GM12878 (cell line): Measurements from ENCODE around the gene CXXC5. TPM values are rescaled to one million over a fixed set of nuclear protein-coding genes. Genes with fewer than 3 reads are reported as not detected.

Experiments
- ATAC-seq: fragments of 200-7000 bp; cut with Tn5 transposase; 3 replicates; pipeline ENCODE4 v1.9.1; 2020; ENCODE audit warnings: mild to moderate bottlenecking, moderate library complexity
- BruUV-seq: library from RNA; stranded (reverse); fragments of 400-500 nt; replicated peaks from 2 replicates; lab custom pipeline; 2021; lab: Mats Ljungman, UMichigan
- CTCF ChIA-PET: fragments of 300-600 bp; sonication (Branson Sonifier 250); formaldehyde crosslinking; extraction: SDS; loops from one replicate; lab custom pipeline; 2021; ENCODE audit warnings: inconsistent platforms; lab: Yijun Ruan, JAX
- POLR2A ChIA-PET: fragments of 350-600 bp; formaldehyde crosslinking; extraction: SDS; loops from one replicate; lab custom pipeline; 2021; ENCODE audit warnings: inconsistent platforms; lab: Charles Lee
- RAD21 ChIA-PET: fragments of 300-600 bp; sonication (Branson Sonifier 250); formaldehyde crosslinking; loops from one replicate; lab custom pipeline; 2023; ENCODE audit warnings: antibody characterized with exemption; ENCODE audit not compliant: unreplicated experiment; lab: Charles Lee
- SMC1A ChIA-PET: fragments of 300-600 bp; sonication (Branson Sonifier 250); formaldehyde crosslinking; loops from one replicate; lab custom pipeline; 2023; ENCODE audit not compliant: unreplicated experiment, uncharacterized antibody; lab: Charles Lee
- DNase-seq: peaks from one replicate; pipeline ENCODE4 v3.0.0-alpha.2; 2011; ENCODE audit warnings: low read depth, low spot score
- FAIRE-seq: peaks from 3 replicates; lab custom pipeline; 2011; peaks lifted over from hg19 to GRCh38; lab: Jason Lieb, UNC
- H2AFZ ChIP-seq: 2 replicates; pipeline ENCODE4 v1.6.0; 2011; ENCODE audit warnings: low read depth, low read length, control low read depth; ENCODE audit not compliant: control insufficient read depth
- H3K27ac ChIP-seq: 2 replicates; pipeline ENCODE4 v1.5.1; 2011; ENCODE audit warnings: control low read depth; ENCODE audit not compliant: control insufficient read depth, insufficient read depth
- H3K27me3 ChIP-seq, 2 experiments: replicated peaks in 1 of 2; 2 replicates each; pipeline versions ENCODE4 v1.6.0 to v1.6.1; 2011; ENCODE audit warnings: low read length in 1 of 2; ENCODE audit not compliant: control insufficient read depth in 2 of 2, insufficient read depth in 2 of 2
- H3K36me3 ChIP-seq, 2 experiments: 2 replicates each; pipeline ENCODE4 v1.5.1; 2011; ENCODE audit warnings: low read length in 1 of 2; ENCODE audit not compliant: control insufficient read depth in 2 of 2, insufficient read depth in 2 of 2
- H3K4me1 ChIP-seq: 2 replicates; pipeline ENCODE4 v1.6.1; 2011; ENCODE audit warnings: mild to moderate bottlenecking, low read length, moderate library complexity, mixed read lengths; ENCODE audit not compliant: control insufficient read depth, insufficient read depth
- H3K4me2 ChIP-seq: 2 replicates; pipeline ENCODE4 v1.6.0; 2011; ENCODE audit warnings: control low read depth; ENCODE audit not compliant: control insufficient read depth, insufficient read depth
- H3K4me3 ChIP-seq: fragments of 200-600 bp; sonication (generic); 2 replicates; pipeline ENCODE4 v1.5.1; 2016
- H3K79me2 ChIP-seq: 2 replicates; pipeline ENCODE4 v1.6.0; 2011; ENCODE audit warnings: low read length; ENCODE audit not compliant: control insufficient read depth, insufficient read depth
- H3K9ac ChIP-seq: 2 replicates; pipeline ENCODE4 v1.8.0; 2011; ENCODE audit warnings: low read length, control low read depth, mixed read lengths; ENCODE audit not compliant: control insufficient read depth, insufficient read depth
- H3K9me3 ChIP-seq: replicated peaks from 3 replicates; pipeline ENCODE4 v1.5.1; 2011; ENCODE audit warnings: mild to moderate bottlenecking, low read length; ENCODE audit not compliant: control insufficient read depth, insufficient read depth
- H4K20me1 ChIP-seq: 2 replicates; pipeline ENCODE4 v1.6.0; 2011; ENCODE audit not compliant: control insufficient read depth, insufficient read depth
- CREB1 ChIP-seq: IDR thresholded peaks from 2 replicates; pipeline ENCODE4 v1.6.1; 2012; ENCODE audit warnings: low read depth, mild to moderate bottlenecking, inconsistent platforms
- ETV6 ChIP-seq, 2 experiments: fragments of 450-650 bp in 1 of 2; IDR thresholded peaks in 1 of 2; conservative IDR thresholded peaks in 1 of 2; 2 replicates each; pipeline ENCODE4 v1.6.1; 2014; ENCODE audit warnings: antibody characterized with exemption in 1 of 2, borderline replicate concordance in 1 of 2, low read depth in 1 of 2, mild to moderate bottlenecking in 1 of 2, moderate library complexity in 1 of 2
- EZH2 ChIP-seq: IDR thresholded peaks from 2 replicates; pipeline ENCODE4 v1.6.1; 2012; ENCODE audit warnings: low read depth, mild to moderate bottlenecking, control low read depth, inconsistent platforms, low read length, borderline replicate concordance; ENCODE audit not compliant: control insufficient read depth
- HCFC1 ChIP-seq: fragments of 150-350 bp; IDR thresholded peaks from 2 replicates; pipeline ENCODE4 v1.6.1; 2014; ENCODE audit warnings: low read length
- JUNB ChIP-seq: IDR thresholded peaks from 2 replicates; pipeline ENCODE4 v1.6.1; 2016; ENCODE audit warnings: antibody characterized with exemption, mild to moderate bottlenecking
- KAT2A ChIP-seq: conservative IDR thresholded peaks from 2 replicates; pipeline ENCODE4 v1.6.1; 2011; ENCODE audit warnings: low read depth, low read length; ENCODE audit not compliant: control insufficient read depth
- MEF2A ChIP-seq: IDR thresholded peaks from 2 replicates; pipeline ENCODE4 v1.6.1; 2011; ENCODE audit warnings: low read depth, mild to moderate bottlenecking, low read length, moderate library complexity; ENCODE audit not compliant: insufficient read depth
- MYB ChIP-seq: fragments of 150-350 bp; IDR thresholded peaks from 2 replicates; pipeline ENCODE4 v1.6.1; 2014; ENCODE audit warnings: mild to moderate bottlenecking, low read depth, low read length, borderline replicate concordance
- MYC ChIP-seq: IDR thresholded peaks from 2 replicates; pipeline ENCODE4 v1.6.1; 2011; ENCODE audit warnings: mild to moderate bottlenecking, low read length, moderate library complexity, inconsistent platforms; ENCODE audit not compliant: insufficient read depth, insufficient replicate concordance, insufficient read length, severe bottlenecking
- NR2C1 ChIP-seq: fragments of 450-650 bp; IDR thresholded peaks from 2 replicates; pipeline ENCODE4 v1.6.1; 2017; ENCODE audit warnings: antibody characterized with exemption, mild to moderate bottlenecking, moderate library complexity
- NR2C2 ChIP-seq: IDR thresholded peaks from 2 replicates; pipeline ENCODE4 v1.6.1; 2011; ENCODE audit warnings: borderline replicate concordance, low read depth; ENCODE audit not compliant: control insufficient read depth, insufficient read length
- NRF1 ChIP-seq: conservative IDR thresholded peaks from 2 replicates; pipeline ENCODE4 v1.6.1; 2011; ENCODE audit warnings: mild to moderate bottlenecking, low read depth, low read length, improper control_type of control experiment
- RCOR1 ChIP-seq: conservative IDR thresholded peaks from 2 replicates; pipeline ENCODE4 v1.6.1; 2012; ENCODE audit warnings: low read depth, low read length, improper control_type of control experiment
- SREBF1 ChIP-seq: IDR thresholded peaks from 2 replicates; pipeline ENCODE4 v1.6.1; 2012; ENCODE audit warnings: mild to moderate bottlenecking, low read length
- STAT1 ChIP-seq: fragments of 450-650 bp; conservative IDR thresholded peaks from 2 replicates; pipeline ENCODE4 v1.6.1; 2014; ENCODE audit warnings: antibody characterized with exemption, mild to moderate bottlenecking
- TCF12 ChIP-seq: IDR thresholded peaks from 2 replicates; pipeline ENCODE4 v1.6.1; 2011; ENCODE audit warnings: low read depth, mild to moderate bottlenecking, low read length
- TCF7 ChIP-seq: IDR thresholded peaks from 2 replicates; pipeline ENCODE4 v1.6.1; 2014; ENCODE audit warnings: antibody characterized with exemption, borderline replicate concordance
- YY1 ChIP-seq: IDR thresholded peaks from 2 replicates; pipeline ENCODE4 v1.6.1; 2011; ENCODE audit warnings: low read depth, mild to moderate bottlenecking, low read length
- ZNF207 ChIP-seq: fragments of 450-650 bp; IDR thresholded peaks from 2 replicates; pipeline ENCODE4 v1.6.1; 2014; ENCODE audit warnings: antibody characterized with exemption, mild to moderate bottlenecking, borderline replicate concordance
- WGBS: methylation state at CpG from one replicate; pipeline ENCODE4 v1.1.6; 2016; ENCODE audit warnings: low lambda C conversion rate; ENCODE audit not compliant: insufficient replicate concordance, insufficient coverage; ENCODE audit errors: missing lambda C conversion rate; 5-methylcytosine and 5-hydroxymethylcytosine counted together
- in situ Hi-C: fragments of 300-500 bp; cut with MboI; formaldehyde crosslinking; loops from 9 replicates; pipeline ENCODE4 v1.14.3; 2018; ENCODE audit warnings: mixed read lengths
- intact Hi-C: fragments of 100-400 bp; cut with micrococcal nuclease; formaldehyde crosslinking; loops from one replicate; pipeline ENCODE4 v1.14.2; 2022; ENCODE audit not compliant: unreplicated experiment
- polyA plus RNA-seq, 11 experiments: library from polyadenylated mRNA; depleted of rRNA in 4 of 11; unstranded in 6 of 11; stranded (reverse) in 5 of 11; fragments of >200 nt; fragmentation: Nextera tagmentation in 4 of 11; fragmentation: Illumina TruSeq in 1 of 11; extraction: Ambion mirVana in 4 of 11; extraction: Trizol in 1 of 11; gene quantifications; 1 replicate in 1 of 11; 2 replicates in 10 of 11; pipeline versions ENCODE4 v1.2.1 to v1.2.3, GENCODE V29; 2011 to 2016; ENCODE audit warnings: inconsistent platforms in 2 of 11, missing spikeins in 2 of 11, low read depth in 1 of 11
- total RNA-seq, 4 experiments: library from RNA; depleted of rRNA in 3 of 4; stranded (reverse); fragments of >200 nt in 3 of 4; fragmentation: Illumina TruSeq in 1 of 4; extraction: Trizol in 1 of 4; gene quantifications; 2 replicates each; pipeline versions ENCODE4 v1.2.1 to v1.2.3, GENCODE V29; 2013 to 2021
- TF ChIP-seq, protein P1 (sequence below): IDR thresholded peaks from 2 replicates; pipeline ENCODE4 v1.6.1; 2012; ENCODE audit warnings: low read depth, low read length, improper control_type of control experiment

The CXXC5 gene
- total and polyA plus RNA-seq, 10 of the 15 experiments (the other 5 are each of a cell fraction or from before 2014, with no cell fraction given) = 1.8 to 90.8 (median 40.7) TPM

- TF ChIP-seq TCF12 = no peak
- TF ChIP-seq ZNF207 = no peak
- no peak for TF ChIP-seq RCOR1
- no peak for TF ChIP-seq MYB
- TF ChIP-seq JUNB = no peak
- TF ChIP-seq MEF2A = no peak
- TF ChIP-seq NR2C1 = no peak
- no peak for TF ChIP-seq NRF1
- TF ChIP-seq SREBF1 = no peak
- TF ChIP-seq CREB1 = no peak
- no peak for TF ChIP-seq HCFC1
- TF ChIP-seq STAT1 = no peak
- TF ChIP-seq KAT2A = no peak
- TF ChIP-seq, protein P1, sequence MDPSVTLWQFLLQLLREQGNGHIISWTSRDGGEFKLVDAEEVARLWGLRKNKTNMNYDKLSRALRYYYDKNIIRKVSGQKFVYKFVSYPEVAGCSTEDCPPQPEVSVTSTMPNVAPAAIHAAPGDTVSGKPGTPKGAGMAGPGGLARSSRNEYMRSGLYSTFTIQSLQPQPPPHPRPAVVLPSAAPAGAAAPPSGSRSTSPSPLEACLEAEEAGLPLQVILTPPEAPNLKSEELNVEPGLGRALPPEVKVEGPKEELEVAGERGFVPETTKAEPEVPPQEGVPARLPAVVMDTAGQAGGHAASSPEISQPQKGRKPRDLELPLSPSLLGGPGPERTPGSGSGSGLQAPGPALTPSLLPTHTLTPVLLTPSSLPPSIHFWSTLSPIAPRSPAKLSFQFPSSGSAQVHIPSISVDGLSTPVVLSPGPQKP = no peak
- no peak for TF ChIP-seq TCF7
- TF ChIP-seq NR2C2 = no peak
- TF ChIP-seq MYC = no peak
- TF ChIP-seq EZH2 = no peak
- no peak for TF ChIP-seq ETV6 (conservative IDR thresholded peaks at IDR 0.05 in 1 of 2, IDR thresholded peaks at IDR 0.05 in 1 of 2; ENCODE audit: borderline replicate concordance in 1 of 2, low read depth in 1 of 2)
- TF ChIP-seq YY1 = no peak
- TF ChIP-seq, all 136 proteins: peak for 0
- ChIA-PET POLR2A (no interaction called here), SMC1A (interaction anchor here (1.0 kb wide), 1 partner anchor 101 kb away, joined by 3 read pairs; no protein-coding TSS in a partner anchor), RAD21 (no interaction called here), CTCF (no interaction called here)
- no peaks in the 10 kb centered on the region for H3K36me3 ChIP-seq
- no peak for ATAC-seq
- in situ Hi-C loops = no loop called here
- H3K27me3 ChIP-seq = no peaks in the 10 kb centered on the region; a peak in 1 of 4 replicates
- no peak overlapping the region for H3K4me3 ChIP-seq
- no peaks in the 10 kb centered on the region for H3K79me2 ChIP-seq
- H4K20me1 ChIP-seq = no peaks in the 10 kb centered on the region
- no peak overlapping the region for H3K27ac ChIP-seq
- DNase-seq = no peak
- no peak overlapping the region for H2AFZ ChIP-seq
- no peak overlapping the region for H3K4me2 ChIP-seq
- H3K4me1 ChIP-seq = no peaks in the 10 kb centered on the region
- WGBS = 74% methylated on average over 12 of the region's 12 CpGs
- no peak overlapping the region for H3K9ac ChIP-seq
- H3K9me3 ChIP-seq = no peaks in the 10 kb centered on the region
- FAIRE-seq = no peak
- BruUV-seq = no TSS peak
- intact Hi-C loops = no loop called here
Measured at GRCh38 chr5:139733010-139733688, 85.0 kb downstream of the CXXC5 start.
